K562 (cell line): ENCODE measurements around the gene PLG. TPM values are rescaled to one million over a fixed set of nuclear protein-coding genes. Genes with fewer than 3 reads are reported as not detected.
"Not testable (repeated sequence)": the region's sequence is repeated elsewhere in the genome, so short reads cannot be mapped to it uniquely, and the experiment has no call there.

Source experiments
- ATAC-seq: fragments of 200-7000 bp; cut with Tn5 transposase; 3 replicates; pipeline ENCODE4 v1.9.1; 2020; ENCODE audit warnings: moderate library complexity
- BruUV-seq: library from RNA; stranded (reverse); fragments of 400-500 nt; replicated peaks from 2 replicates; lab custom pipeline; 2021; lab: Mats Ljungman, UMichigan
- CTCF ChIA-PET: fragments of 300-600 bp; formaldehyde crosslinking; extraction: SDS; loops from one replicate; lab custom pipeline; 2021; ENCODE audit warnings: low intra/inter-chr PET ratio; lab: Yijun Ruan, JAX
- POLR2A ChIA-PET: fragments of 300-600, 350-650 bp; sonication (Branson Sonifier 250); formaldehyde crosslinking; extraction: SDS; loops from one replicate; lab custom pipeline; 2021; ENCODE audit warnings: antibody characterized with exemption, inconsistent platforms; lab: Yijun Ruan, JAX
- DNase-seq, 4 experiments: peaks; one replicate each; pipeline versions ENCODE4 v3.0.0 to v3.0.0-alpha.2; 2011 to 2018; ENCODE audit warnings: low spot score in 3 of 4, mixed read lengths in 3 of 4; ENCODE audit errors: extremely low read depth in 1 of 4
- FAIRE-seq: peaks from 2 replicates; lab custom pipeline; 2011; peaks lifted over from hg19 to GRCh38; lab: Jason Lieb, UNC
- H2AFZ ChIP-seq: 2 replicates; pipeline ENCODE4 v1.6.0; 2011; ENCODE audit warnings: low read depth, low read length, control low read depth, inconsistent platforms
- H3K27ac ChIP-seq: fragments of 200-600 bp; 3 replicates; pipeline ENCODE4 v1.8.0; 2011; ENCODE audit warnings: low read depth, mild to moderate bottlenecking, control low read depth, inconsistent platforms, low read length, moderate library complexity, mixed read lengths; ENCODE audit errors: extremely low read depth
- H3K27me3 ChIP-seq, 2 experiments: fragments of 300-600 bp in 1 of 2; 2 replicates in 1 of 2; 3 replicates in 1 of 2; pipeline versions ENCODE4 v1.6.0 to v1.8.0; 2011; ENCODE audit warnings: inconsistent platforms in 2 of 2, low read length in 2 of 2, mild to moderate bottlenecking in 1 of 2, mixed read lengths in 1 of 2, moderate library complexity in 1 of 2; ENCODE audit not compliant: control insufficient read depth in 2 of 2, insufficient read depth in 2 of 2
- H3K36me3 ChIP-seq: fragments of 300-600 bp; 3 replicates; pipeline ENCODE4 v1.8.0; 2011; ENCODE audit warnings: mild to moderate bottlenecking, low read length, inconsistent platforms; ENCODE audit not compliant: control insufficient read depth, insufficient read depth
- H3K4me1 ChIP-seq, 2 experiments: fragments of 200-600 bp in 1 of 2; replicated peaks in 1 of 2; 2 replicates in 1 of 2; 3 replicates in 1 of 2; pipeline versions ENCODE4 v1.5.1 to v1.8.0; 2011; ENCODE audit warnings: inconsistent platforms in 2 of 2, low read length in 2 of 2, mild to moderate bottlenecking in 1 of 2, mixed read lengths in 1 of 2, moderate library complexity in 1 of 2; ENCODE audit not compliant: control insufficient read depth in 2 of 2, insufficient read depth in 2 of 2
- H3K4me2 ChIP-seq: 2 replicates; pipeline ENCODE4 v1.6.1; 2011; ENCODE audit warnings: low read length, control low read depth, inconsistent platforms, mixed read lengths; ENCODE audit not compliant: insufficient read depth
- H3K4me3 ChIP-seq: fragments of 200-600 bp; sonication (generic), shearing (Covaris generic); 2 replicates; pipeline ENCODE4 v1.5.1; 2016; ENCODE audit warnings: control low read depth, inconsistent platforms
- H3K79me2 ChIP-seq: fragments of 200-600 bp; 3 replicates; pipeline ENCODE4 v1.8.0; 2011; ENCODE audit warnings: low read length, inconsistent platforms; ENCODE audit not compliant: control insufficient read depth, insufficient read depth
- H3K9ac ChIP-seq, 2 experiments: 2 replicates each; pipeline versions ENCODE4 v1.6.0 to v1.6.1; 2011; ENCODE audit warnings: low read depth in 2 of 2, low read length in 2 of 2, control low read depth in 1 of 2, inconsistent platforms in 1 of 2, mild to moderate bottlenecking in 1 of 2, mixed read lengths in 1 of 2; ENCODE audit not compliant: insufficient read depth in 1 of 2
- H3K9me1 ChIP-seq: one replicate; pipeline ENCODE4 v1.6.0; 2011; ENCODE audit warnings: inconsistent platforms, mild to moderate bottlenecking, low read length, moderate library complexity; ENCODE audit not compliant: control insufficient read depth, insufficient read depth
- H3K9me3 ChIP-seq: replicated peaks from 2 replicates; pipeline ENCODE4 v1.5.1; 2011; ENCODE audit warnings: low read depth, low read length, inconsistent platforms; ENCODE audit not compliant: control insufficient read depth, insufficient read depth
- H4K20me1 ChIP-seq: replicated peaks from 2 replicates; pipeline ENCODE4 v1.6.1; 2011; ENCODE audit warnings: low read length, inconsistent platforms, mixed read lengths; ENCODE audit not compliant: control insufficient read depth, insufficient read depth
- NFRKB ChIP-seq: fragments of 450-650 bp; IDR thresholded peaks from 2 replicates; pipeline ENCODE4 v1.6.1; 2016; ENCODE audit warnings: low read depth
- PKNOX1 ChIP-seq: fragments of 450-650 bp; IDR thresholded peaks from 2 replicates; pipeline ENCODE4 v1.6.1; 2016
- POLR2G ChIP-seq: fragments of 200-400 bp; formaldehyde crosslinking; IDR thresholded peaks from 2 replicates; pipeline ENCODE4 v1.6.1; 2017; ENCODE audit warnings: low read depth, mild to moderate bottlenecking, antibody characterized with exemption, low read length, moderate library complexity
- ZHX1 ChIP-seq: fragments of 150-350 bp; conservative IDR thresholded peaks from 2 replicates; pipeline ENCODE4 v1.6.1; 2014; ENCODE audit warnings: low read length
- ZNF551 ChIP-seq: fragments of 250-450 bp; sonication (Bioruptor Pico); IDR thresholded peaks from 2 replicates; pipeline ENCODE4 v1.5.0; 2021; ENCODE audit warnings: mild to moderate bottlenecking, moderate library complexity
- WGBS: fragments of 100-300 bp; shearing (Covaris generic); methylation state at CpG from one replicate; pipeline ENCODE4 v1.1.6; 2016; ENCODE audit warnings: low coverage, mixed read lengths; ENCODE audit not compliant: insufficient coverage; ENCODE audit errors: missing lambda C conversion rate; 5-methylcytosine and 5-hydroxymethylcytosine counted together
- in situ Hi-C: fragments of 300-500 bp; cut with MboI; formaldehyde crosslinking; loops from 4 replicates; pipeline ENCODE4 v1.15.0; 2018; ENCODE audit warnings: inconsistent platforms, mixed read lengths
- intact Hi-C: fragments of 100-400 bp; cut with micrococcal nuclease; formaldehyde crosslinking; loops from 2 replicates; pipeline ENCODE4 v1.14.2; 2022
- polyA plus RNA-seq, 8 experiments: library from polyadenylated mRNA; depleted of rRNA in 4 of 8; stranded (reverse) in 5 of 8; unstranded in 3 of 8; fragments of >200 nt; fragmentation: Nextera tagmentation in 2 of 8; fragmentation: Illumina TruSeq in 1 of 8; extraction: Ambion mirVana in 2 of 8; extraction: Trizol in 1 of 8; gene quantifications; 2 replicates each; pipeline versions ENCODE4 v1.2.1 to v1.2.3, GENCODE V29; 2011 to 2014; ENCODE audit warnings: inconsistent platforms in 1 of 8, missing spikeins in 1 of 8
- total RNA-seq, 7 experiments: library from RNA; depleted of rRNA in 6 of 7; stranded (reverse); fragments of >200 nt in 6 of 7; fragmentation: Illumina TruSeq in 2 of 7; extraction: Trizol in 2 of 7; gene quantifications; 2 replicates each; pipeline versions ENCODE4 v1.2.1 to v1.2.3, GENCODE V29; 2011 to 2021; ENCODE audit warnings: low replicate concordance in 1 of 7
- TF ChIP-seq, protein P1 (sequence below): sonication (generic); formaldehyde crosslinking; IDR thresholded peaks from 2 replicates; pipeline ENCODE4 v1.8.1; 2023; ENCODE audit warnings: mild to moderate bottlenecking, missing genetic modification reagents, moderate library complexity

The PLG gene
- total and polyA plus RNA-seq, 9 of the 15 experiments (the other 6 are each of a cell fraction or from before 2014, with no cell fraction given), result 0.64 TPM; not detected in 8

- POLR2A ChIA-PET, DNase-seq, ATAC-seq, BruUV-seq, H3K27me3 ChIP-seq, H4K20me1 ChIP-seq, H2AFZ ChIP-seq, H3K4me1 ChIP-seq, H3K9me3 ChIP-seq, H3K27ac ChIP-seq, H3K79me2 ChIP-seq, CTCF ChIA-PET, H3K9ac ChIP-seq, in situ Hi-C loops, H3K9me1 ChIP-seq, H3K4me2 ChIP-seq, H3K36me3 ChIP-seq, FAIRE-seq, H3K4me3 ChIP-seq, intact Hi-C loops: not testable (repeated sequence)
Observed at GRCh38 chr6:160708993-160709392, 6.9 kb downstream of the PLG start.

GRCh38 chr6:160714731-160715316 is 12.8 kb downstream of the PLG start:
- in situ Hi-C loops (no loop called here), intact Hi-C loops (no loop called here)
- WGBS, result 0% methylated on average over 5 of the region's 5 CpGs
- H3K27ac ChIP-seq, result no peak overlapping the region
- no peak overlapping the region for H3K4me3 ChIP-seq
- H3K9me1 ChIP-seq, result no peaks in the 10 kb centered on the region
- H3K9me3 ChIP-seq, result no peaks in the 10 kb centered on the region
- no peaks in the 10 kb centered on the region for H3K36me3 ChIP-seq
- no peaks in the 10 kb centered on the region for H3K4me1 ChIP-seq
- no peak overlapping the region for H2AFZ ChIP-seq
- ATAC-seq, result no peak
- no peak for DNase-seq
- no peaks in the 10 kb centered on the region for H3K79me2 ChIP-seq
- peaks cover 11 to 21% of the 10 kb centered on the region in 2 experiments; a peak in 4 of 5 replicates for H3K27me3 ChIP-seq
- no peak overlapping the region for H3K4me2 ChIP-seq
- BruUV-seq, result no TSS peak
- no peak overlapping the region for H3K9ac ChIP-seq
- FAIRE-seq, result no peak
- CTCF ChIA-PET, result no interaction called here
- H4K20me1 ChIP-seq, result no peaks in the 10 kb centered on the region
- POLR2A ChIA-PET, result no interaction called here
- TF ChIP-seq, protein P1, sequence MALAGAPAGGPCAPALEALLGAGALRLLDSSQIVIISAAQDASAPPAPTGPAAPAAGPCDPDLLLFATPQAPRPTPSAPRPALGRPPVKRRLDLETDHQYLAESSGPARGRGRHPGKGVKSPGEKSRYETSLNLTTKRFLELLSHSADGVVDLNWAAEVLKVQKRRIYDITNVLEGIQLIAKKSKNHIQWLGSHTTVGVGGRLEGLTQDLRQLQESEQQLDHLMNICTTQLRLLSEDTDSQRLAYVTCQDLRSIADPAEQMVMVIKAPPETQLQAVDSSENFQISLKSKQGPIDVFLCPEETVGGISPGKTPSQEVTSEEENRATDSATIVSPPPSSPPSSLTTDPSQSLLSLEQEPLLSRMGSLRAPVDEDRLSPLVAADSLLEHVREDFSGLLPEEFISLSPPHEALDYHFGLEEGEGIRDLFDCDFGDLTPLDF (CRISPR knock-in tag), result no peak
- TF ChIP-seq POLR2G (no peak), PKNOX1 (no peak), NFRKB (no peak), ZHX1 (no peak), ZNF551 (no peak)
